ENCODE results near the gene ATP6V0E1.

DNA sequence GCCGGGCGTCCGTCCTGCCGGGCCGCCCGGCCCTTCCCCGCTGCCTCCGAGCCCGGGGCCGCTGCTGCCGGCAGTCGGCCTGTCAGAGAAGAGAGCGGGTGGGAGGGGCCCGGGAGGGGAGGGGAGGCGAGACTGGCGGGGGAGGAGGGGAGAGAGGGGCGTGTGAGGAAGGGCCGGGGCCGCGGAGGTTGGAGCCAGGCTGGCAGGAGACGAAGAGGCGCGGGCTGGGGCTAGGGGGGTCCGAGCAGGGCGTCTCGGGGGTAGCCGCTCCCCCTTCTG lies 73.2 kb downstream of the ATP6V0E1 start:
- TF ChIP-seq, protein P1, sequence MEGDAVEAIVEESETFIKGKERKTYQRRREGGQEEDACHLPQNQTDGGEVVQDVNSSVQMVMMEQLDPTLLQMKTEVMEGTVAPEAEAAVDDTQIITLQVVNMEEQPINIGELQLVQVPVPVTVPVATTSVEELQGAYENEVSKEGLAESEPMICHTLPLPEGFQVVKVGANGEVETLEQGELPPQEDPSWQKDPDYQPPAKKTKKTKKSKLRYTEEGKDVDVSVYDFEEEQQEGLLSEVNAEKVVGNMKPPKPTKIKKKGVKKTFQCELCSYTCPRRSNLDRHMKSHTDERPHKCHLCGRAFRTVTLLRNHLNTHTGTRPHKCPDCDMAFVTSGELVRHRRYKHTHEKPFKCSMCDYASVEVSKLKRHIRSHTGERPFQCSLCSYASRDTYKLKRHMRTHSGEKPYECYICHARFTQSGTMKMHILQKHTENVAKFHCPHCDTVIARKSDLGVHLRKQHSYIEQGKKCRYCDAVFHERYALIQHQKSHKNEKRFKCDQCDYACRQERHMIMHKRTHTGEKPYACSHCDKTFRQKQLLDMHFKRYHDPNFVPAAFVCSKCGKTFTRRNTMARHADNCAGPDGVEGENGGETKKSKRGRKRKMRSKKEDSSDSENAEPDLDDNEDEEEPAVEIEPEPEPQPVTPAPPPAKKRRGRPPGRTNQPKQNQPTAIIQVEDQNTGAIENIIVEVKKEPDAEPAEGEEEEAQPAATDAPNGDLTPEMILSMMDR (IDR thresholded peaks at IDR 0.05) = no peak
- no peak for TF ChIP-seq POLR2A (IDR thresholded peaks at IDR 0.05)

Measured in body of pancreas (tissue), 4 donors.